ENCODE data around the gene TGIF2.

DNA sequence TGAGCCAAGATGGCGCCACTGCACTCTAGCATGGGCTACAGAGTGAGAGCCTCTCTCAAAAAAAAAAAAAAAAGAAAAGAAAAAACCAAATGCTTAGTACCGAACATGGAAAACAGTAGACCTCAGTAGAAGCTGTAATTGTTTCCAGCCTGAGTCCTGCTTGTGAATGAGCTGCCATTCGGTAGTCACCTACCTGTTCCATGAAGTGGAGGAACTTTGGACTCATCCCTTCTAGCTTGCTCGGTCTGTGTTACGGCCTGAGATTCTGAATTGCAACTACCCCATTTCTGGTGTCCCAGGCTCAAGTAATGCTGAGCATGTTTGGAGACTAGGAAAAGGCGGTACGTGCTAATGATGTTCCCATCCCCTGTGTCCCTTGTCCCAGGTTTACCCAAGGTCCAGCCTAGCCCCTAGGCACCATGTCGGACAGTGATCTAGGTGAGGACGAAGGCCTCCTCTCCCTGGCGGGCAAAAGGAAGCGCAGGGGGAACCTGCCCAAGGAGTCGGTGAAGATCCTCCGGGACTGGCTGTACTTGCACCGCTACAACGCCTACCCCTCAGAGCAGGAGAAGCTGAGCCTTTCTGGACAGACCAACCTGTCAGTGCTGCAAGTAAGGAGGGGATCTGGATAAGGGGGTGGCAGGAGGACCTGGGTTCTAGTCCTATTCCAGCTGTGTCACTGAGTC is 5.1 kb downstream of the TGIF2 start:
- TF ChIP-seq HDAC2 (IDR thresholded peaks at IDR 0.05; ENCODE audit: borderline replicate concordance in 1 of 2, low read depth in 2 of 2, low read length in 2 of 2), result no peak
- TF ChIP-seq, protein P1, sequence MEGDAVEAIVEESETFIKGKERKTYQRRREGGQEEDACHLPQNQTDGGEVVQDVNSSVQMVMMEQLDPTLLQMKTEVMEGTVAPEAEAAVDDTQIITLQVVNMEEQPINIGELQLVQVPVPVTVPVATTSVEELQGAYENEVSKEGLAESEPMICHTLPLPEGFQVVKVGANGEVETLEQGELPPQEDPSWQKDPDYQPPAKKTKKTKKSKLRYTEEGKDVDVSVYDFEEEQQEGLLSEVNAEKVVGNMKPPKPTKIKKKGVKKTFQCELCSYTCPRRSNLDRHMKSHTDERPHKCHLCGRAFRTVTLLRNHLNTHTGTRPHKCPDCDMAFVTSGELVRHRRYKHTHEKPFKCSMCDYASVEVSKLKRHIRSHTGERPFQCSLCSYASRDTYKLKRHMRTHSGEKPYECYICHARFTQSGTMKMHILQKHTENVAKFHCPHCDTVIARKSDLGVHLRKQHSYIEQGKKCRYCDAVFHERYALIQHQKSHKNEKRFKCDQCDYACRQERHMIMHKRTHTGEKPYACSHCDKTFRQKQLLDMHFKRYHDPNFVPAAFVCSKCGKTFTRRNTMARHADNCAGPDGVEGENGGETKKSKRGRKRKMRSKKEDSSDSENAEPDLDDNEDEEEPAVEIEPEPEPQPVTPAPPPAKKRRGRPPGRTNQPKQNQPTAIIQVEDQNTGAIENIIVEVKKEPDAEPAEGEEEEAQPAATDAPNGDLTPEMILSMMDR (IDR thresholded peaks at IDR 0.05; ENCODE audit: control extremely low read depth in 1 of 3, insufficient read depth in 1 of 3, low read depth in 1 of 3, low read length in 3 of 3), result no peak
- no peak for TF ChIP-seq JUND (IDR thresholded peaks at IDR 0.05; ENCODE audit: low read length)
- TF ChIP-seq KDM1A (IDR thresholded peaks at IDR 0.05; ENCODE audit: borderline replicate concordance, low read length), result no peak
- TF ChIP-seq EP300 (IDR thresholded peaks at IDR 0.05; ENCODE audit: borderline replicate concordance in 1 of 2, low read depth in 2 of 2, low read length in 2 of 2), result no peak
